Skeletal muscle tissue (tissue), 4 donors: Measurements from ENCODE around the gene S100PBP. TPM values are rescaled to one million over a fixed set of nuclear protein-coding genes. Genes with fewer than 3 reads are reported as not detected.

ENCODE experiments used
- H3K27ac ChIP-seq: one replicate; pipeline ENCODE4 v1.7.0; 2013; ENCODE audit warnings: mild to moderate bottlenecking, low read depth, low read length, inconsistent platforms
- H3K27me3 ChIP-seq, 3 donors: one replicate each; pipeline ENCODE4 v1.7.0; 2013; ENCODE audit warnings: low read length in 3 of 3; ENCODE audit not compliant: control insufficient read depth in 3 of 3, insufficient read depth in 3 of 3
- H3K36me3 ChIP-seq, 3 donors: one replicate each; pipeline ENCODE4 v1.7.0; 2013; ENCODE audit warnings: low read length in 3 of 3; ENCODE audit not compliant: control insufficient read depth in 3 of 3, insufficient read depth in 3 of 3
- H3K4me1 ChIP-seq, 3 donors: one replicate each; pipeline ENCODE4 v1.7.0; 2013; ENCODE audit warnings: low read length in 3 of 3, mild to moderate bottlenecking in 3 of 3; ENCODE audit not compliant: control insufficient read depth in 3 of 3, insufficient read depth in 3 of 3
- H3K4me3 ChIP-seq, 3 donors: one replicate each; pipeline ENCODE4 v1.7.0; 2013; ENCODE audit warnings: low read length in 3 of 3
- H3K9ac ChIP-seq, 3 donors: one replicate each; pipeline ENCODE4 v1.7.0; 2013; ENCODE audit warnings: low read length in 3 of 3, mild to moderate bottlenecking in 3 of 3, moderate library complexity in 2 of 3, low read depth in 1 of 3
- H3K9me3 ChIP-seq, 3 donors: one replicate each; pipeline ENCODE4 v1.7.0; 2013; ENCODE audit warnings: low read length in 3 of 3; ENCODE audit not compliant: control insufficient read depth in 3 of 3
- total RNA-seq: library from RNA; depleted of rRNA; stranded (reverse); fragments of >200 nt; gene quantifications from one replicate; pipeline ENCODE4 v1.2.3, GENCODE V29; 2014
- donor health status: Osteomylitis.

Gene S100PBP
- total RNA-seq, 1 donor from 2014 or later: 22.4 TPM

- Histone ChIP-seq H3K9ac (no peak overlapping the region), H3K27ac (no peak overlapping the region), H3K27me3 (no peaks in the 10 kb centered on the region), H3K36me3 (peaks cover 20 to 39% (median 22%) of the 10 kb centered on the region in 3 donors), H3K4me1 (no peaks in the 10 kb centered on the region), H3K4me3 (no peak overlapping the region), H3K9me3 (no peaks in the 10 kb centered on the region)
These were observed 11.2 kb upstream of the S100PBP start for GRCh38 chr1:32806290-32806689.

GRCh38 chr1:32806910-32807523 is 10.4 kb upstream of the S100PBP start:
- Histone ChIP-seq H3K27ac (no peak overlapping the region), H3K27me3 (no peaks in the 10 kb centered on the region), H3K4me1 (no peaks in the 10 kb centered on the region), H3K4me3 (no peak overlapping the region), H3K9me3 (no peaks in the 10 kb centered on the region), H3K36me3 (peaks cover 17 to 35% (median 20%) of the 10 kb centered on the region in 3 donors), H3K9ac (no peak overlapping the region)

GRCh38 chr1:32808580-32808979 is 8.9 kb upstream of the S100PBP start:
- H3K9ac ChIP-seq: no peak overlapping the region
- H3K36me3 ChIP-seq: peaks cover 14 to 28% (median 20%) of the 10 kb centered on the region in 3 donors
- H3K27me3 ChIP-seq: no peaks in the 10 kb centered on the region
- H3K4me1 ChIP-seq: no peaks in the 10 kb centered on the region
- H3K4me3 ChIP-seq: no peak overlapping the region
- H3K27ac ChIP-seq: no peak overlapping the region
- no peaks in the 10 kb centered on the region for H3K9me3 ChIP-seq

- no peaks in the 10 kb centered on the region for H3K27me3 ChIP-seq
- no peak overlapping the region for H3K27ac ChIP-seq
- no peak overlapping the region for H3K9ac ChIP-seq
- H3K4me1 ChIP-seq: peaks cover 10 to 16% (median 12%) of the 10 kb centered on the region in 3 donors
- peaks cover 12 to 28% (median 20%) of the 10 kb centered on the region in 3 donors for H3K36me3 ChIP-seq
- no peak overlapping the region for H3K4me3 ChIP-seq
- H3K9me3 ChIP-seq: no peaks in the 10 kb centered on the region
These were observed 7.1 kb upstream of the S100PBP start for GRCh38 chr1:32810358-32810757.

GRCh38 chr1:32811265-32811664 is 6.2 kb upstream of the S100PBP start:
- Histone ChIP-seq H3K9me3 (no peaks in the 10 kb centered on the region), H3K27ac (no peak overlapping the region), H3K9ac (no peak overlapping the region), H3K4me3 (no peak overlapping the region), H3K4me1 (peaks cover 17 to 22% (median 18%) of the 10 kb centered on the region in 3 donors), H3K27me3 (no peaks in the 10 kb centered on the region), H3K36me3 (peaks cover 10 to 23% (median 18%) of the 10 kb centered on the region in 3 donors)

GRCh38 chr1:32811917-32812316 is 5.5 kb upstream of the S100PBP start:
- Histone ChIP-seq H3K9me3 (no peaks in the 10 kb centered on the region), H3K27me3 (no peaks in the 10 kb centered on the region), H3K9ac (no peak overlapping the region), H3K27ac (no peak overlapping the region), H3K36me3 (peaks cover 7 to 18% (median 16%) of the 10 kb centered on the region in 3 donors), H3K4me3 (no peak overlapping the region), H3K4me1 (peaks cover 21 to 29% (median 23%) of the 10 kb centered on the region in 3 donors)

GRCh38 chr1:32813941-32814739 is 3.3 kb upstream of the S100PBP start:
- H3K27me3 ChIP-seq: no peaks in the 10 kb centered on the region
- H3K4me3 ChIP-seq: no peak overlapping the region
- H3K4me1 ChIP-seq: peaks cover 31 to 41% (median 32%) of the 10 kb centered on the region in 3 donors
- peaks cover 7 to 12% (median 12%) of the 10 kb centered on the region in 3 donors for H3K36me3 ChIP-seq
- H3K9me3 ChIP-seq: no peaks in the 10 kb centered on the region
- no peak overlapping the region for H3K27ac ChIP-seq
- H3K9ac ChIP-seq: no peak overlapping the region

GRCh38 chr1:32816676-32817158 is 736 bp upstream of the S100PBP start:
- peak overlapping the region; percentile 95 for H3K27ac ChIP-seq
- peaks cover 33 to 46% (median 36%) of the 10 kb centered on the region in 3 donors for H3K4me1 ChIP-seq
- H3K36me3 ChIP-seq: no peaks in the 10 kb centered on the region
- H3K9me3 ChIP-seq: no peaks in the 10 kb centered on the region
- H3K27me3 ChIP-seq: no peaks in the 10 kb centered on the region
- H3K4me3 ChIP-seq: peak overlapping the region; percentile 80 to 96 (median 86)
- H3K9ac ChIP-seq: peak overlapping the region; percentile 93 to 98 (median 98)

- no peaks in the 10 kb centered on the region for H3K9me3 ChIP-seq
- H3K27ac ChIP-seq: peak overlapping the region; percentile 95
- peak overlapping the region; percentile 80 to 96 (median 89) for H3K4me3 ChIP-seq
- H3K4me1 ChIP-seq: peaks cover 33 to 46% (median 36%) of the 10 kb centered on the region in 3 donors
- peak overlapping the region; percentile 87 to 98 (median 98) for H3K9ac ChIP-seq
- H3K36me3 ChIP-seq: no peaks in the 10 kb centered on the region
- H3K27me3 ChIP-seq: no peaks in the 10 kb centered on the region
These were observed 648 bp downstream of the S100PBP start for GRCh38 chr1:32817815-32818786.
